ENCODE results near the gene NOS1AP. TPM values are rescaled to one million over a fixed set of nuclear protein-coding genes. Genes with fewer than 3 reads are reported as not detected.
"Not testable (repeated sequence)": the region's sequence is repeated elsewhere in the genome, so short reads cannot be mapped to it uniquely, and the experiment has no call there.

Gene NOS1AP
- total and polyA plus RNA-seq, 4 donors = 0.97 to 4.8 (median 3.0) TPM

DNA sequence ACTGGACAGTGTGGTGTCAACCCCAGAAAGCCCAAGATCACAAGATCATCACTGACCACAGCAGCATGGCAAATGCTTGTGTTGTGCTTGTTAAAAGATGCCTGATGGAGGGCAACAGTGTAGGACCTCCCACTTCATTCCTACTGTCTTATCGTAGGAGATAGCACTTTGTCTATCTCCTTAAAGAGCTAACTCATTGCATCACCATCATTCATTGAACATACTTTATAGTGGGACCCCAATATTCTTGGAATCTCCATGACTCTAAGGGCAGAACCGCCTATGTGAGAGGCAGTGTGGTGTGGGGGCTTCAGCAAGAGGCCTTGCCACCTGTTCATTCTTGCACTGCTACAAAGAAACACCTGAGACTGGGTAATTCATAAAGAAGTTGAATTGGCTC is 347.4 kb downstream of the NOS1AP start:
- intact Hi-C loops (cut with DNase I) = no loop called here
- H3K27ac ChIP-seq (ENCODE audit: low read depth in 1 of 2, low read length in 2 of 2) = no peak overlapping the region
- no peaks in the 10 kb centered on the region for H3K36me3 ChIP-seq (ENCODE audit: control insufficient read depth in 1 of 2, insufficient read depth in 2 of 2, low read length in 1 of 2)
- H3K27me3 ChIP-seq (ENCODE audit: control insufficient read depth in 1 of 2, insufficient read depth in 2 of 2, low read length in 1 of 2) = no peaks in the 10 kb centered on the region
- no peak overlapping the region for H3K4me3 ChIP-seq (ENCODE audit: low read length in 2 of 2)
- DNase-seq (no peak), ATAC-seq (ENCODE audit: low FRiP score) (no peak)
- H3K4me1 ChIP-seq (ENCODE audit: control insufficient read depth in 1 of 2, insufficient read depth in 2 of 2, low read length in 2 of 2) = no peaks in the 10 kb centered on the region
- H3K9me3 ChIP-seq (ENCODE audit: control insufficient read depth, low read length) = no peaks in the 10 kb centered on the region
- 86 to 90% methylated on average over 2 of the region's 2 CpGs for WGBS, 2 donors

DNA sequence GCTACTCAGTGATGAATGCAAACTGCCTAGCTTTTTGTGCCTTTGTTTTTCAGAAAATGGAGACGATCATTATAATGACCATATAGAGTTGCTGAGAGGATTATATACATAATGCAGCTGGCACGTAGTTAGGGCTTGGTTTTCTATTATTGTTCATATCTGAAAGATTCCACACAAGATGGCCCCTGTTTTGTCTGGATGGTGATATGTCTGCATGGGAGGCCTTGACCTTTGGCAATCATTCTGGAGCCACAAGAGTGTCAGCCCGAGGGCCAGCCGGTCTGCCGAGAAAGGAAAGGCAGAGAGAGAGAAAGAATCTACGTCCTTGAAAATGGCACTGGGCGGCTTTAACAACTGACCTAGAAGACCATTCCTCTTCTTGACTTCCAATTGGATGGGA is 348.2 kb downstream of the NOS1AP start:
- WGBS, 2 donors = 88 to 94% methylated on average over 7 of the region's 7 CpGs
- no peak overlapping the region for H3K4me3 ChIP-seq (ENCODE audit: low read length in 2 of 2)
- H3K36me3 ChIP-seq (ENCODE audit: control insufficient read depth in 1 of 2, insufficient read depth in 2 of 2, low read length in 1 of 2) = no peaks in the 10 kb centered on the region
- intact Hi-C loops (cut with DNase I) = no loop called here
- ATAC-seq (ENCODE audit: low FRiP score) (no peak), DNase-seq (no peak)
- H3K4me1 ChIP-seq (ENCODE audit: control insufficient read depth in 1 of 2, insufficient read depth in 2 of 2, low read length in 2 of 2) = no peaks in the 10 kb centered on the region
- no peaks in the 10 kb centered on the region for H3K27me3 ChIP-seq (ENCODE audit: control insufficient read depth in 1 of 2, insufficient read depth in 2 of 2, low read length in 1 of 2)
- peaks cover 1% of the 10 kb centered on the region for H3K9me3 ChIP-seq (ENCODE audit: control insufficient read depth, low read length)
- no peak overlapping the region for H3K27ac ChIP-seq (ENCODE audit: low read depth in 1 of 2, low read length in 2 of 2)

DNA sequence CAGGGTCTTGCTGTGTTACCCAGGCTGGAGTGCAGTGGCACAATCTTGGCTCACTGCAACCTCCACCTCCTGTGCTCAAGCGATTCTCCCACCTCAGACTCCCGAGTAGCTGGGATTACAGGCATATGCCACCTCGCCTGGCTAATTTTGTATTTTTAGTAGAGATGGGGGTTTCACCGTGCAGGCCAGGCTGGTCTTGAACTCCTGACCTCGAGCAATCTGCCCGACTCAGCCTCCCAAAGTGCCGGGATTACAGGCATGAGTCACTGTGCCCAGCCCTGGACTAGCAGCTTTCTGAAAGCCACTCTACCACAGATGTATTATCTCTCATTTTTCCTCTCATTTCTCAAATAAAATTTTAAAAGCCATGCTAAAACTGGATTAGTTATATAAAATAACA is 349.1 kb downstream of the NOS1AP start:
- H3K4me3 ChIP-seq (ENCODE audit: low read length in 2 of 2); intact Hi-C loops (cut with DNase I); H3K36me3 ChIP-seq (ENCODE audit: control insufficient read depth in 1 of 2, insufficient read depth in 2 of 2, low read length in 1 of 2); H3K9me3 ChIP-seq (ENCODE audit: control insufficient read depth, low read length); DNase-seq; ATAC-seq (ENCODE audit: low FRiP score); H3K27me3 ChIP-seq (ENCODE audit: control insufficient read depth in 1 of 2, insufficient read depth in 2 of 2, low read length in 1 of 2); H3K4me1 ChIP-seq (ENCODE audit: control insufficient read depth in 1 of 2, insufficient read depth in 2 of 2, low read length in 2 of 2); H3K27ac ChIP-seq (ENCODE audit: low read depth in 1 of 2, low read length in 2 of 2): not testable (repeated sequence)
- 79 to 80% methylated on average over 7 of the region's 7 CpGs for WGBS, 2 donors

DNA sequence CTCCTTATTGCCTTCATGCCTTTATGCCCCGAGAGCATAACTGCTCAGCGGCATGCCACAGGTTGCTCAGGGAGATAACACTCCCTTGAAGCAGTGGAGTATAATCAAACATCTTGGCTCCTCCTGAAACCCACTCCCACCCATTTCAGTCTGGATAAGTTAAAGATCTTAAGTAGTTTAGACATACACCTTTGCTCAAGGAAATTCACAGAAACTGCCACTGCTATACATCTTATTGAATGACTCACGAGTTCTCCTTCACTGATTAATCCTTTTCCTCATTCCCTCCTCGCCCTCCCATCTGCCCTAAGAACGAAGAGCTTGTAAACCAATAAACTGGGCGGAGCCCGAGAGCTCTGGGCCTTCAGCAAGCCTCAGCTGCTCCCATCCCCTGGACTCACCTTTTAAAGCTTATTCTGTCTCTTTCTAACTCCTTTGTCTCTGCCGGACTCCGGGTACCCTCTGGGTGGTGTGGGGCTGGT is 350.0 kb downstream of the NOS1AP start:
- H3K4me3 ChIP-seq (ENCODE audit: low read length in 2 of 2); H3K9me3 ChIP-seq (ENCODE audit: control insufficient read depth, low read length); intact Hi-C loops (cut with DNase I); H3K36me3 ChIP-seq (ENCODE audit: control insufficient read depth in 1 of 2, insufficient read depth in 2 of 2, low read length in 1 of 2); DNase-seq; ATAC-seq (ENCODE audit: low FRiP score); H3K27me3 ChIP-seq (ENCODE audit: control insufficient read depth in 1 of 2, insufficient read depth in 2 of 2, low read length in 1 of 2); H3K4me1 ChIP-seq (ENCODE audit: control insufficient read depth in 1 of 2, insufficient read depth in 2 of 2, low read length in 2 of 2); H3K27ac ChIP-seq (ENCODE audit: low read depth in 1 of 2, low read length in 2 of 2): not testable (repeated sequence)
- 59 to 67% methylated on average over 9 of the region's 9 CpGs for WGBS, 2 donors

Small RNAs within 50 kb of the gene (microRNA-seq; reads per million reads assigned to microRNA genes)
- 0 to 0.99 reads per million in 2 donors for gene MIR4654
- 2.0 to 2.4 reads per million in 2 donors for gene MIR556

Other genes starting within 250 kb of the NOS1AP start
- 10 to 100 TPM; 31.9 to 82.6 TPM for gene OLFML2B, start 45.8 kb upstream of the NOS1AP start, total RNA-seq
- 10 to 100 TPM in 1 of 2 donors, 1 to 10 TPM in 1; 8.0 to 39.0 TPM for gene OLFML2B, start 45.8 kb upstream of the NOS1AP start, polyA plus RNA-seq

All from aorta (tissue), 5 donors.